ENCODE results near the gene PCF11.

DNA sequence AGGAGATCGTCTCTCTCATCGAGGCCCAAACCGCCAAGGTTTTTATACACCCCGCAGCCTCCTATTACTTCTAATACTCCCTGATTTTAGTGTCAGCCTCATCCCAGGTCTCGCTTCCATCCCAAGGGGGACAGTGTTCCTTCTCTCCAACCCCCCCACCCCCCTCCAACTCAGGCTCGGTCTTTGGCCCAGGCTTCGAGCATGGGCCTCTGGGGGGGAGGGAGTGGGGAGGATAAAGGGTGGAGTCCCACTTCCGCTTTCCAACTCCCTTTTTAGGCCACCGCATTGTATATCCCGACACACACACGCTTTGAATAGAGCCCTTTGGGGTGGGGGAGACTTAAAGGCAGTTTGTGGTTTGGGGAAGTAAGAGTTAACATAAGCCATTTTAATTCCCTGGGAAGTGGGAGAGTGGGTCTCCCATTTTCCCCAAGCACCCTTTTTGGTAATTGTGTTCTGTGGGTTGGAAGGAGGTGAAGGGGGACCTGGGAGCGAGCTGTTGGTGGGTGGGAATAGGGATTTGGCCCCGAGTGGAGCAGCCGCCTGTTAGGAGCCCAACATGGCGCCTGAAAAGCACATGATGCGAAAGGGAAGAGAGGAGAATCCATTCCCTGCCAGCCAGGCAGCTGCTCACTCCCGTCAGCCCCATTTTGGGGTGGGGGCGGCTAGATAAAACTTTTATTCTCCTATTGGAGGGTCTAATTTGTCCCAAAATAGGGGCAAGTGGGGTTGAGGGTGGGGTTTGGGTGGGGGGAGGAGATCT lies 844 bp downstream of the PCF11 start:
- TF ChIP-seq, protein P1, sequence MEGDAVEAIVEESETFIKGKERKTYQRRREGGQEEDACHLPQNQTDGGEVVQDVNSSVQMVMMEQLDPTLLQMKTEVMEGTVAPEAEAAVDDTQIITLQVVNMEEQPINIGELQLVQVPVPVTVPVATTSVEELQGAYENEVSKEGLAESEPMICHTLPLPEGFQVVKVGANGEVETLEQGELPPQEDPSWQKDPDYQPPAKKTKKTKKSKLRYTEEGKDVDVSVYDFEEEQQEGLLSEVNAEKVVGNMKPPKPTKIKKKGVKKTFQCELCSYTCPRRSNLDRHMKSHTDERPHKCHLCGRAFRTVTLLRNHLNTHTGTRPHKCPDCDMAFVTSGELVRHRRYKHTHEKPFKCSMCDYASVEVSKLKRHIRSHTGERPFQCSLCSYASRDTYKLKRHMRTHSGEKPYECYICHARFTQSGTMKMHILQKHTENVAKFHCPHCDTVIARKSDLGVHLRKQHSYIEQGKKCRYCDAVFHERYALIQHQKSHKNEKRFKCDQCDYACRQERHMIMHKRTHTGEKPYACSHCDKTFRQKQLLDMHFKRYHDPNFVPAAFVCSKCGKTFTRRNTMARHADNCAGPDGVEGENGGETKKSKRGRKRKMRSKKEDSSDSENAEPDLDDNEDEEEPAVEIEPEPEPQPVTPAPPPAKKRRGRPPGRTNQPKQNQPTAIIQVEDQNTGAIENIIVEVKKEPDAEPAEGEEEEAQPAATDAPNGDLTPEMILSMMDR (conservative IDR thresholded peaks at IDR 0.05; ENCODE audit: low read length) = no peak
- no peak for TF ChIP-seq EZH2phosphoT487 (IDR thresholded peaks at IDR 0.05; ENCODE audit: borderline replicate concordance, low read depth, low read length)
